ENCODE results near the gene GOLGA8H. TPM values are rescaled to one million over a fixed set of nuclear protein-coding genes. Genes with fewer than 3 reads are reported as not detected.
"Not testable (repeated sequence)": the region's sequence is repeated elsewhere in the genome, so short reads cannot be mapped to it uniquely, and the experiment has no call there.

The GOLGA8H gene
- total RNA-seq = 0.63 and 0.64 TPM in 2 replicates

DNA sequence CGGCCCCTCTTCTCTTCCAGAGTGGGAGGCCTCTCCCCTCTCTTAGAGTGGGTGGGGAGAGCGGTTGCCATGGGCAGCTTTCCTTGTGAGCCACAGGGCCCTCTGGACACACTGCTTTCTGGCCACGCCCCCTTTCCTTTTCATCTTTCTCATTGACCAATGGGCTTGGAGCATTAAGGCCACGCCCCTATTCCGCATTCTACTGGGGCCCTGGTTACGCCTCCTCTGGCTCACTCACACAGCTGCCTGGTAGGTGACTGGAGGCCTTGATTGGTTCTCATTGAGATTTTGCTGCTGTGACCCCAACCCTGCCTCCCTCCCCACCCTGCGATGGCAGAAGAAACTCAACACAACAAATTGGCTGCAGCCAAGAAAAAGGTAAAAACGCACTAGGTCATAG lies at the start of gene GOLGA8H:
GOLGA8H (plus strand) TSS at position 233 of the 400 bp plus-strand sequence; CDS start at position 331, 98 bp downstream.
- not testable (repeated sequence) for DNase-seq (ENCODE audit: low read depth in 2 of 2)

- not testable (repeated sequence) for DNase-seq (ENCODE audit: low read depth in 2 of 2)
These were observed 36.9 kb upstream of the GOLGA8H start for GRCh38 chr15:30566949-30567348.

DNA sequence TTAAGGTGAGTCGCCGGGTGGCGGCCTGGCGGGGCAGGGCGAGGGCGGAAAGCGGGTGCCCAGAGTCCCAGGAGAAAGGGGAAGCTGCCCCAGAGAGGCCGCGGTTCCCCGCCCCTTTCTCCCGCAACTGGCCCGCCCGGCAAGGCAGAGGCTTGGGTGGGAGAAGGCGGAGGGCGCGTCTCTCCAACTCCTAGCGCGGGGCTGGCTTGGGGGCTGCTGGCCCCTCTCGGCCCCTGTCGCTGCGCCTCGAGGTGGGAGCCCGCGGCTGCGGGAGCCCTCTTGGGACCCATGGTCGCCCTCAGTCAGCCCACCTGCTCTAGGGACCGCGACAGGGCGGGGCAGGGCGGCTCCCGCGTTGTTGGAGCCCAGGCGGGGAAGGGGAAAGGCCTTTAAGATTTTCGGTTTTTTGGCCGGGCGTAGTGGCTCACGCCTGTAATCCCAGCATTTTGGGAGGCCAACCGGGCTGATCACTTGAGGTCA lies 30.8 kb upstream of the GOLGA8H start:
- DNase-seq (ENCODE audit: low read depth in 2 of 2) = not testable (repeated sequence)

DNA sequence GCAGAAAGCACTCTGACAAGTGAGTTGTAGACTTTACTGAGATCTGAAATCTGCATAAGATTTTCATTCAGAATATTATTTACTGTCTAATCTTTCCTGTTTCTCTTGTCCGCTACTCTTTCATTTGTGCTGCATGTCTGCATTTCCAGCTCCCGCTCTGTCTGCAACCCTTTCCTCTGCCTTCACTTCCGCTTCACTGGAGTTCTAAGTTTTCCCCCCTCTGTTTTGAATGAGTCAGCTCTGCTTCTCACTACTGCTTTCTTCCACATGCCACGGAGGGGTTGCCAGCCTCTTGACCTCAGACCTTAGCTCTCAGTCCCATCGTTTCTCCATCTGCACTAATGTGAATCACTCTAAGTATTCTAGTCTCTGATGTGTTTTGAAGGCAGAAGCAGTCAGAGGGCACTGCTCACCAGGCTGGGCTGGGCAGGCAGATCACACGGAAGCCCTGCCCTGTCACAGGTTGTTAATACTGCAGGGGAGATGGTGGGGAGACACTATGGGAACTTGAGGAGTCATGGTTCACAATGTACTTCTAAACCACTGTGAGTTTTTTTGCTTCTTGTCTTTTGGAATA lies 24.3 kb upstream of the GOLGA8H start:
- not testable (repeated sequence) for DNase-seq (ENCODE audit: low read depth in 2 of 2)

DNA sequence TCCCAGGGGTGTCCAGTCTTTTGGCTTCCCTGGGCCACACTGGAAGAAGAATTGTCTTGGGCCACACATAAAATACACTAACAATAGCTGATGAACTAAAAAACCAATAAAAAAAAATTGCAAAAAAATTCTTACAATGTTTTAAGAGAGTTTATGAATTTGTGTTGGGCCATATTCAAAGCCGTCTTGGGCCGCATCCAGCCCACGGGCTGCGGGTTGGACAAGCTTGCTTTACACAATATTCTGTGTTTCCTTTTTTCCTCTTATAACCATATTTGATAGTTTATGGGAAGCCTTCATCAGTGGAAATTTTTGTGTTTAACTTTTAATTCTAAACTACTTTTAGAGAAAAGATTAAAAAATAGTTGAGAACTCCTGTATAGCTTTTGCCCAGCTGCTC lies 23.1 kb upstream of the GOLGA8H start:
- DNase-seq (ENCODE audit: low read depth in 2 of 2) = not testable (repeated sequence)

DNA sequence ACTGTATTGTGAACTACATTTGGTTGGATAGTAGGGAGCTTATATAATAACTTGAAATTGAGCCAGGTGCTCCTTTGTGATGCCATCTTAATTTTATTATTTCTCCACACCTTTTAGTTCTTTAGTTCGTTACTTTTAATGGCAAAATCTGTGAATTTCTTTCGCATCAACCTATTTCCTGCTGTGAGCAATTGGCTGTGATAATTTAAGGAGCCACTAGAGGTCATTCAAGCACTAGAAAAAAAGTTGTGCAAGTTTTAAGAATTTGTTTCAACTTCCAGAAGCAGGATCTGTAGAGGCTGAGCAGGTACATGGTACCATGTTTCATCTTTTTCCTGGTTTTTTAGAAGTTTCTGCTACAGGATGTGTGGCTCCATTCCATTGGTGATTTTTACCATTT lies 4.9 kb upstream of the GOLGA8H start:
- DNase-seq (ENCODE audit: low read depth in 2 of 2) = not testable (repeated sequence)

- DNase-seq (ENCODE audit: low read depth in 2 of 2) = not testable (repeated sequence)
These were observed 8.4 kb downstream of the GOLGA8H start for GRCh38 chr15:30612271-30612670.

- DNase-seq (ENCODE audit: low read depth in 2 of 2) = peak; percentile 9 to 29
These were observed 17.5 kb downstream of the GOLGA8H start for GRCh38 chr15:30621342-30621741.

- DNase-seq (ENCODE audit: low read depth in 2 of 2) = peak; percentile 98 to 99
These were observed 21.8 kb downstream of the GOLGA8H start, which contains the start of gene ARHGAP11B for GRCh38 chr15:30625436-30626193. TSS of gene ARHGAP11B (plus strand) at chr15:30626128.

- peak in 1 of 2 donors; percentile 12 for DNase-seq (ENCODE audit: low read depth in 2 of 2)
These were observed 22.4 kb downstream of the GOLGA8H start for GRCh38 chr15:30626194-30626565.

DNA sequence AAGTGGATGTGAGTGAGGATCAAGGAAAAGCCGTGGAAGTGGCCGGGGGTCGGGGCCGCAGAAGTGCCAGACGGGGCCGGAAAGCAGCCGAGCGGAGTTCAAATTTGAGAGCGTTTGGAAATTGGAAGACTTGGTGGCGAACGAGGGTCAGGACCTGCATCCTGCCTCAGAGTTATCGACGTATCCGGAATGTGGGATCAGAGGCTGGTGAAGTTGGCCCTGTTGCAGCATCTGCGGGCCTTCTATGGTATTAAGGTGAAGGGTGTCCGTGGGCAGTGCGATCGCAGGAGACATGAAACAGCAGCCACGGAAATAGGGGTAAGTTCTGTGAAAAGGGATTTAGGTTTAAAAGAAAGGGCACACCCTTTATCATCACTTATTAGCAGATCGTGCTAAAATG lies 22.8 kb downstream of the GOLGA8H start:
- peak in 1 of 2 donors; percentile 16 for DNase-seq (ENCODE audit: low read depth in 2 of 2)

DNA sequence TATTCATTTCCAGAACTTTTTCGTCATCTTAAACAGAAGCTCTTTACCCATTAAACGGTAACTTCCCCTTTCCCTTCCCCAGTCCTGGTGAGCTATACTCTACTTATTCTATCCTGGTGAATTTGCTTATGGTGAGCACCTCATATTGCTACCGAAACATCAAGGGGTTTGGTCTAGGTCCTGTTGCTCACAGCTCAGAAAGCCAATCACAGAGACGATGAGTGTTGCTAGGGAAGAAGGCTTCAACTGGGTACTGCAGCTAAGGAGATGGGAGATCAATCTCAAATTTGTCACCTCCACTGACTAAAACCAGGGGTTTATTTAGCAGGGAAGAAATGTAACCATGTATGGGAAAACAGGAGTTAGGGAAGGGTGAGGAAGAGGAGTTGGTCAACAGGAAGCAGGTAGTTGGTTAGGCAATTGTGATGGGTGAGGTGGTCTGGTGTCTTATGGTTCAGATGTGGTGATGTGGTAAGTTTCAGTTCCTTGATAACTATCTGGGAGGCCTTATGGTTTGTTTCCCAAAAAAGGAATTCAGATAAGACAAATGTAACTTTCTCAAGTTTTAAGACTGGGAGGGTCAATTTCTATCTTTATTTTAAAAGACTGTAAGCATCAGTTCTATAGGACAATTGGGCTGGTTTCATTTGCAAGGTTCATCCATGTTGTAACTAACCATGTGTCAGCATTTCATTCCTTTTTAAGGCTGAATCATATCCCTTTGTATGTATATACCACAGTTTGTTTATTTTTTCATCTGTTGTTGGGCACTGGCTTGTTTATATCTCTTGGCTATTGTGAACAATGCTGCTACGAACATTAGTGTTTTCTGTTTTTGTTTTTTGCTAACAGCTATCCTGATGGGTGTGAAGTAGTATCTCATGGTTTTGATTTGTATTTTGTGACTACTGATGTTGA lies 46.4 kb downstream of the GOLGA8H start:
- peak in 1 of 2 donors; percentile 8 for DNase-seq (ENCODE audit: low read depth in 2 of 2)

DNA sequence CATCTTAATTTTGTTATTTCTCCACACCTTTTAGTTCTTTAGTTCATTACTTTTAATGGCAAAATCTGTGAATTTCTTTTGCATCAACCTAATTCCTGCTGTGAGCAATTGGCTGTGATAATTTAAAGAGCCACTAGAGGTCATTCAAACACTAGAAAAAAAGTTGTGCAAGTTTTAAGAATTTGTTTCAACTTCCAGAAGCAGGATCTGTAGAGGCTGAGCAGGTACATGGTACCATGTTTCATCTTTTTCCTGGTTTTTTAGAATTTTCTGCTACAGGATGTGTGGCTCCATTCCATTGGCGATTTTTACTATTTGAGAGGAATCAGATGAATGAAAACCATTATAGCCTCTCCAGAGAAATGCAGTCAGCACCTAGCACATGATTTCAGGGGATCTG lies 57.3 kb downstream of the GOLGA8H start:
- peak; percentile 16 to 28 for DNase-seq (ENCODE audit: low read depth in 2 of 2)

Other genes with a start within 250 kb of the GOLGA8H start
- 0.76 and 1.7 TPM in 2 replicates for gene CHRFAM7A, start 210.5 kb upstream of the GOLGA8H start, total RNA-seq
- gene GOLGA8R, start 189.8 kb upstream of the GOLGA8H start, total RNA-seq = 0.25 and 0.26 TPM in 2 replicates
- 0.13 TPM in 2 replicates for gene GOLGA8Q, start 52.0 kb upstream of the GOLGA8H start, total RNA-seq